HL-60 (cell line): ENCODE measurements around the gene AGO3.

Source experiments
- DNase-seq, 2 experiments: peaks; one replicate each; pipeline ENCODE4 v3.0.0-alpha.2; 2010 to 2020; ENCODE audit warnings: low read depth in 1 of 2, low spot score in 1 of 2
- H3K27ac ChIP-seq: fragments of 250-450 bp; sonication (Bioruptor Pico); replicated peaks from 2 replicates; pipeline ENCODE4 v1.5.1; 2020; ENCODE audit warnings: mild to moderate bottlenecking, moderate library complexity
- H3K27me3 ChIP-seq: fragments of 250-450 bp; sonication (Bioruptor Pico); 2 replicates; pipeline ENCODE4 v1.5.1; 2021; ENCODE audit warnings: mild to moderate bottlenecking, moderate library complexity; ENCODE audit not compliant: insufficient read depth, poor library complexity, severe bottlenecking
- H3K4me3 ChIP-seq: replicated peaks from 2 replicates; pipeline ENCODE4 v1.5.1; 2011; ENCODE audit warnings: mild to moderate bottlenecking, control low read depth, low read length; ENCODE audit not compliant: insufficient read depth
- CTCF ChIP-seq: IDR thresholded peaks from one replicate; pipeline ENCODE4 v1.5.1; 2011; ENCODE audit warnings: low read length, control low read depth, inconsistent platforms; ENCODE audit not compliant: insufficient read depth
- GABPA ChIP-seq: IDR thresholded peaks from 2 replicates; pipeline ENCODE4 v1.6.1; 2012; ENCODE audit warnings: low read depth
- POLR2AphosphoS5 ChIP-seq: IDR thresholded peaks from 2 replicates; pipeline ENCODE4 v1.6.1; 2012; ENCODE audit warnings: low read depth
- REST ChIP-seq: IDR thresholded peaks from 2 replicates; pipeline ENCODE4 v1.6.1; 2012; ENCODE audit warnings: low read depth; ENCODE audit not compliant: insufficient replicate concordance
- SPI1 ChIP-seq: IDR thresholded peaks from 2 replicates; pipeline ENCODE4 v1.6.1; 2012; ENCODE audit warnings: low read depth, mild to moderate bottlenecking, borderline replicate concordance

AGO3 gene

GRCh38 chr1:36085686-36086526 is 155.0 kb downstream of the AGO3 start:
- DNase-seq: no peak
- Histone ChIP-seq H3K27me3 (no peaks in the 10 kb centered on the region), H3K27ac (no peak overlapping the region), H3K4me3 (no peak overlapping the region)
- TF ChIP-seq GABPA (no peak), SPI1 (no peak), POLR2AphosphoS5 (no peak), CTCF (no peak), REST (no peak)

- no peak for DNase-seq
- Histone ChIP-seq H3K4me3 (no peak overlapping the region), H3K27me3 (no peaks in the 10 kb centered on the region), H3K27ac (no peak overlapping the region)
- TF ChIP-seq REST (no peak), SPI1 (no peak), GABPA (no peak), CTCF (no peak), POLR2AphosphoS5 (no peak)
These were observed 155.8 kb downstream of the AGO3 start for GRCh38 chr1:36086529-36087232.

DNA sequence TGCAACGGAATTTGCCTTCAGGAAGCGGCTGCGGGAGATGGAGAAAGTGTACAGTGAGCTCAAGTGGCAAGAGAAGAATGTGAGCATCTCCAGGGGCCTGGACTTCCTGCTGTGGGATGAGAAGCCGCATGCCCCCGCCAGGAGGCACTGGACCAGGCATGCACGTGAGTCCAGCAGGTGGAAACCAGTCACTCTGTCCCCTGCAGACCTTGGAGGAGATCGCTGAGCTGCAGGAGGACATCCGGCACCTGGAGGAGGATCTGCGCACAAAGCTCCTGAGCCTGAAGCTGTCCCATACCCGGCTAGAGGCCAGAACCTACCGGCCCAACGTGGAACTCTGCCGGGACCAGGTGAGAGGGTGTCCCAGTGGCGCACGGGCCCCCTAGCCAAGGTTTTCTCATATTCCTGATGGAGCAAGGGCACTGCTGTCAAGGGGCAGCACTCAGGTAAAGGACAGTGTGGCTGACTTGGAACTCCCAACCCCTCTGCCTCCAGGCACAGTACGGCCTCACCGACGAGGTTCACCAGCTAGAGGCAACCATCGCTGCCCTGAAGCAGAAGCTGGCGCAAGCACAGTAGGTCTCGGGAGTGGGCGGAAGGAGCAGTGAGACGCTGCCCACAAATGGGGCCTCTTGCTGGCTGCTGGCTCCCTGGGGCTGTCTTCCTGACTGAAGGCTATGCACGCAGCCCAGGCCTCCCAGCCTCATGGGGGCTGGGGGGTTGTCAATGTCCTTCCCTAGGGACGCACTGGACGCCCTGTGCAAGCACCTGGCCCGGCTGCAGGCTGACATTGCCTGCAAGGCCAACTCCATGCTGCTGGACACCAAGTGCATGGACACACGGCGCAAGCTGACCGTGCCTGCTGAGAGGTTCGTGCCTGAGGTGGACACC is 156.6 kb downstream of the AGO3 start:
- no peak overlapping the region for H3K27ac ChIP-seq
- no peak for DNase-seq
- no peaks in the 10 kb centered on the region for H3K27me3 ChIP-seq
- H3K4me3 ChIP-seq: no peak overlapping the region
- TF ChIP-seq SPI1: no peak
- no peak for TF ChIP-seq REST
- TF ChIP-seq POLR2AphosphoS5: no peak
- TF ChIP-seq GABPA: no peak
- no peak for TF ChIP-seq CTCF
